H9 (cell line): ENCODE results near the gene PUM1. TPM values are rescaled to one million over a fixed set of nuclear protein-coding genes. Genes with fewer than 3 reads are reported as not detected.

Source experiments
- DNase-seq: peaks from one replicate; pipeline ENCODE4 v3.0.0-alpha.2; 2017
- H2AFZ ChIP-seq: one replicate; pipeline ENCODE4 v1.6.1; 2013; ENCODE audit warnings: mild to moderate bottlenecking, low read length, control low read depth, moderate library complexity
- H2AK5ac ChIP-seq: 2 replicates; pipeline ENCODE4 v1.6.1; 2013; ENCODE audit warnings: low read length, control low read depth, mixed read lengths; ENCODE audit not compliant: insufficient read length
- H2BK120ac ChIP-seq: one replicate; pipeline ENCODE4 v1.6.1; 2013; ENCODE audit warnings: low read depth, mild to moderate bottlenecking, low read length, control low read depth, inconsistent platforms; ENCODE audit not compliant: poor library complexity, severe bottlenecking
- H2BK12ac ChIP-seq: 2 replicates; pipeline ENCODE4 v1.6.1; 2013; ENCODE audit warnings: low read length, control low read depth, mixed read lengths, low read depth; ENCODE audit not compliant: insufficient read length
- H2BK15ac ChIP-seq: 2 replicates; pipeline ENCODE4 v1.6.1; 2013; ENCODE audit warnings: low read depth, low read length, control low read depth
- H2BK20ac ChIP-seq: one replicate; pipeline ENCODE4 v1.6.1; 2013; ENCODE audit warnings: low read depth, mild to moderate bottlenecking, low read length, control low read depth, inconsistent platforms; ENCODE audit not compliant: poor library complexity, severe bottlenecking
- H2BK5ac ChIP-seq: 2 replicates; pipeline ENCODE4 v1.6.1; 2013; ENCODE audit warnings: low read length, control low read depth, mixed read lengths; ENCODE audit not compliant: insufficient read length
- H3K14ac ChIP-seq: 2 replicates; pipeline ENCODE4 v1.6.1; 2013; ENCODE audit warnings: low read length, control low read depth; ENCODE audit not compliant: insufficient read depth
- H3K18ac ChIP-seq: 2 replicates; pipeline ENCODE4 v1.6.1; 2013; ENCODE audit warnings: low read depth, mild to moderate bottlenecking, mixed read lengths, low read length, control low read depth; ENCODE audit not compliant: insufficient read length
- H3K23ac ChIP-seq: 2 replicates; pipeline ENCODE4 v1.6.1; 2013; ENCODE audit warnings: low read length, control low read depth, mixed read lengths, low read depth; ENCODE audit not compliant: insufficient read length
- H3K23me2 ChIP-seq: 2 replicates; pipeline ENCODE4 v1.6.1; 2013; ENCODE audit warnings: low read depth, mild to moderate bottlenecking, mixed read lengths, low read length, control low read depth; ENCODE audit not compliant: insufficient read length, poor library complexity, severe bottlenecking
- H3K27ac ChIP-seq: 2 replicates; pipeline ENCODE4 v1.5.1; 2013; ENCODE audit warnings: low read length, control low read depth, mixed read lengths, low read depth; ENCODE audit not compliant: insufficient read length
- H3K27me3 ChIP-seq: 2 replicates; pipeline ENCODE4 v1.6.1; 2013; ENCODE audit warnings: low read length, control low read depth, inconsistent platforms; ENCODE audit not compliant: insufficient read depth
- H3K4ac ChIP-seq: 2 replicates; pipeline ENCODE4 v1.6.1; 2013; ENCODE audit warnings: low read depth, mild to moderate bottlenecking, control low read depth, inconsistent platforms, low read length, moderate library complexity
- H3K4me1 ChIP-seq: 2 replicates; pipeline ENCODE4 v1.6.1; 2013; ENCODE audit warnings: low read length, control low read depth, inconsistent platforms; ENCODE audit not compliant: insufficient read depth
- H3K4me2 ChIP-seq: 2 replicates; pipeline ENCODE4 v1.6.1; 2013; ENCODE audit warnings: low read length, control low read depth, mixed read lengths; ENCODE audit not compliant: insufficient read length, insufficient read depth
- H3K56ac ChIP-seq: 2 replicates; pipeline ENCODE4 v1.6.1; 2013; ENCODE audit warnings: low read depth, mild to moderate bottlenecking, mixed read lengths, low read length, control low read depth; ENCODE audit not compliant: insufficient read length
- H3K79me1 ChIP-seq: 2 replicates; pipeline ENCODE4 v1.6.1; 2013; ENCODE audit warnings: low read depth, mild to moderate bottlenecking, moderate library complexity, low read length, control low read depth, inconsistent platforms; ENCODE audit not compliant: insufficient read depth, poor library complexity, severe bottlenecking
- H3K79me2 ChIP-seq: 2 replicates; pipeline ENCODE4 v1.6.1; 2013; ENCODE audit warnings: low read length, control low read depth, inconsistent platforms; ENCODE audit not compliant: insufficient read depth
- H3K9ac ChIP-seq: 2 replicates; pipeline ENCODE4 v1.6.1; 2013; ENCODE audit warnings: low read length, control low read depth, mixed read lengths; ENCODE audit not compliant: insufficient read length; ENCODE audit errors: extremely low read depth
- H3K9me3 ChIP-seq: one replicate; pipeline ENCODE4 v1.6.1; 2013; ENCODE audit warnings: low read depth, low read length, inconsistent platforms; ENCODE audit not compliant: control insufficient read depth
- H3T11ph ChIP-seq: one replicate; pipeline ENCODE4 v1.6.1; 2013; ENCODE audit warnings: mild to moderate bottlenecking, low read length, control low read depth, inconsistent platforms
- H4K20me1 ChIP-seq: one replicate; pipeline ENCODE4 v1.6.1; 2013; ENCODE audit not compliant: control insufficient read depth, insufficient read length, insufficient read depth
- H4K5ac ChIP-seq: 2 replicates; pipeline ENCODE4 v1.6.1; 2013; ENCODE audit warnings: low read depth, mild to moderate bottlenecking, mixed read lengths, low read length, control low read depth; ENCODE audit not compliant: insufficient read length
- H4K8ac ChIP-seq: replicated peaks from 2 replicates; pipeline ENCODE4 v1.6.1; 2013; ENCODE audit warnings: low read length, control low read depth, mixed read lengths, low read depth; ENCODE audit not compliant: insufficient read length
- H4K91ac ChIP-seq: 2 replicates; pipeline ENCODE4 v1.6.1; 2013; ENCODE audit warnings: low read depth, mild to moderate bottlenecking, moderate library complexity, mixed read lengths, low read length, control low read depth; ENCODE audit not compliant: insufficient read length
- H3K27ac Mint-ChIP-seq, 3 experiments: 2 replicates in 2 of 3; 3 replicates in 1 of 3; pipeline ENCODE4 v1.8.0; 2020 to 2021; ENCODE audit warnings: mixed read lengths in 3 of 3, mild to moderate bottlenecking in 1 of 3, moderate library complexity in 1 of 3
- H3K27me3 Mint-ChIP-seq: 2 replicates; pipeline ENCODE4 v1.8.0; 2021; ENCODE audit warnings: low read depth, mild to moderate bottlenecking, moderate library complexity, mixed read lengths
- H3K36me3 Mint-ChIP-seq, 3 experiments: 2 replicates in 2 of 3; 3 replicates in 1 of 3; pipeline ENCODE4 v1.8.0; 2020 to 2021; ENCODE audit warnings: low read depth in 3 of 3, mixed read lengths in 3 of 3; ENCODE audit not compliant: insufficient read depth in 1 of 3
- H3K4me1 Mint-ChIP-seq, 2 experiments: 2 replicates each; pipeline ENCODE4 v1.8.0; 2020; ENCODE audit warnings: mixed read lengths in 2 of 2
- H3K4me3 Mint-ChIP-seq, 2 experiments: 2 replicates in 1 of 2; 3 replicates in 1 of 2; pipeline ENCODE4 v1.8.0; 2020 to 2021; ENCODE audit warnings: mild to moderate bottlenecking in 2 of 2, mixed read lengths in 2 of 2, moderate library complexity in 1 of 2
- H3K9me3 Mint-ChIP-seq, 2 experiments: 2 replicates in 1 of 2; 3 replicates in 1 of 2; pipeline ENCODE4 v1.8.0; 2020; ENCODE audit warnings: mild to moderate bottlenecking in 2 of 2, mixed read lengths in 2 of 2, moderate library complexity in 1 of 2
- WGBS: extraction: QIAGEN DNeasy Blood & Tissue Kit; methylation state at CpG from one replicate; pipeline ENCODE4 v1.1.7; 2013; ENCODE audit warnings: missing lambda C conversion rate, low lambda C conversion rate, mixed read lengths; ENCODE audit not compliant: insufficient read length; ENCODE audit errors: extremely low coverage; 5-methylcytosine and 5-hydroxymethylcytosine counted together
- total RNA-seq: library from RNA; stranded (reverse); gene quantifications from 2 replicates; pipeline ENCODE4 v1.2.1, GENCODE V29; 2021
- TF ChIP-seq, protein P1 (sequence below): fragments of 200-600 bp; sonication (generic); conservative IDR thresholded peaks from 3 replicates; pipeline ENCODE4 v1.8.0; 2021; ENCODE audit warnings: antibody characterized with exemption, mild to moderate bottlenecking

Gene PUM1
- total RNA-seq, 1 experiment from 2014 or later: 164 TPM

DNA sequence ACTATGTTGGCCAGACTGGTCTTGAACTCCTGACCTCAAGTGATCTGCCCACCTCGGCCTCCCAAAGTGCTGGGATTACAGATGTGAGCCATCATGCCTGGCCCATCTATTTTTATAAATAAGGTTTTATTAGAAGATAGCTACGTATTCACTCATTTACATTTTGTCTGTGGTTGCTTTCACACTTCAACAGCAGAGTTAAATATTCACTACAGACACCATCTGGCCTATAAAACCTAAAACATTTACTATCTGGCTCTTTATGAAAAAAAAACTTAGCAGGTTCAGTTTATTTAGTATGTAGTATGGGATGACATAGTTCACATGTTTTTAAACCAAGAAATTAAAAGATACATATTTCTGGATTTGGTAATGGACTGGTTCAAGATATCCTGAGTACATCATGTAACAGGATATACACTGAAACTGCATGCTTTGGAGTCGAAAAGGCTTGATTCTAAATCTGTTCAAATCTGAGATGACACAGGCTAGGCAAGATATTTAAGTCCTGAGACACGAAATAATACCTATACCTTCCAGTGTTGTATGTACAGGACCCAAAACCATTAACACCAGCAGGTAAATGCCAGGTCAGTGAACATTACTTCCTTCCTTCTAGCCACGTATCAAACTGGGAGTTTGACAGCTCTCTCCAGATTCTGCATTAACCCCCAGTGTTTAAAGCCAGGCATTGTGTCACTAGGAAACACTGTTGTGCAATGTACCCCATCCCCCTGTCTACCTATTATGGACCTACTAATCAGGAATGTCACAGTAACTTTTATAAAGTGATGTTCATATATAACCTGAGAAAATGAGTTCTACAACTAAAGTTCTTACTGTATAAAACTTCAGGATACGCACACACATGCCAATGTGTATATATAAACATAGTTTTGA is 102.7 kb downstream of the PUM1 start:
- Histone ChIP-seq H2BK120ac (no peak overlapping the region), H3K27ac (no peak overlapping the region), H2AFZ (no peak overlapping the region), H2BK20ac (no peak overlapping the region), H4K5ac (no peak overlapping the region), H3K4me1 (no peaks in the 10 kb centered on the region), H2AK5ac (no peak overlapping the region), H3K79me1 (peaks cover 2% of the 10 kb centered on the region), H3K4ac (no peak overlapping the region), H2BK5ac (no peak overlapping the region), H2BK12ac (no peak overlapping the region), H4K8ac (no peak overlapping the region), H3K27me3 (no peaks in the 10 kb centered on the region), H2BK15ac (no peak overlapping the region), H3K23ac (no peak overlapping the region), H4K91ac (no peak overlapping the region), H3K9ac (no peak overlapping the region), H3K23me2 (no peaks in the 10 kb centered on the region), H3K9me3 (no peaks in the 10 kb centered on the region), H4K20me1 (no peaks in the 10 kb centered on the region), H3K4me2 (no peak overlapping the region), H3K56ac (no peak overlapping the region), H3T11ph (no peak overlapping the region), H3K79me2 (0 out of 2 replicates have a peak, but pooled peaks cover 1% of the 10 kb centered on the region), H3K18ac (no peak overlapping the region), H3K14ac (no peak overlapping the region)
- Mint-ChIP-seq H3K27ac (no peak overlapping the region; a peak in 1 of 7 replicates), H3K4me3 (no peak overlapping the region), H3K9me3 (no peaks in the 10 kb centered on the region), H3K36me3 (peaks cover 57 to 88% (median 87%) of the 10 kb centered on the region in 3 experiments), H3K27me3 (no peaks in the 10 kb centered on the region), H3K4me1 (0 out of 4 replicates have a peak, but pooled peaks cover 0 to 4% of the 10 kb centered on the region in 2 experiments)
- no peak for DNase-seq
- TF ChIP-seq, protein P1, sequence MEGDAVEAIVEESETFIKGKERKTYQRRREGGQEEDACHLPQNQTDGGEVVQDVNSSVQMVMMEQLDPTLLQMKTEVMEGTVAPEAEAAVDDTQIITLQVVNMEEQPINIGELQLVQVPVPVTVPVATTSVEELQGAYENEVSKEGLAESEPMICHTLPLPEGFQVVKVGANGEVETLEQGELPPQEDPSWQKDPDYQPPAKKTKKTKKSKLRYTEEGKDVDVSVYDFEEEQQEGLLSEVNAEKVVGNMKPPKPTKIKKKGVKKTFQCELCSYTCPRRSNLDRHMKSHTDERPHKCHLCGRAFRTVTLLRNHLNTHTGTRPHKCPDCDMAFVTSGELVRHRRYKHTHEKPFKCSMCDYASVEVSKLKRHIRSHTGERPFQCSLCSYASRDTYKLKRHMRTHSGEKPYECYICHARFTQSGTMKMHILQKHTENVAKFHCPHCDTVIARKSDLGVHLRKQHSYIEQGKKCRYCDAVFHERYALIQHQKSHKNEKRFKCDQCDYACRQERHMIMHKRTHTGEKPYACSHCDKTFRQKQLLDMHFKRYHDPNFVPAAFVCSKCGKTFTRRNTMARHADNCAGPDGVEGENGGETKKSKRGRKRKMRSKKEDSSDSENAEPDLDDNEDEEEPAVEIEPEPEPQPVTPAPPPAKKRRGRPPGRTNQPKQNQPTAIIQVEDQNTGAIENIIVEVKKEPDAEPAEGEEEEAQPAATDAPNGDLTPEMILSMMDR: no peak
- no CpG with 5 or more reads among the region's 6 CpGs for WGBS
